Hepatocyte (in vitro differentiated cells): ENCODE data around the gene PLCD3. TPM values are rescaled to one million over a fixed set of nuclear protein-coding genes. Genes with fewer than 3 reads are reported as not detected.

Source experiments
- DNase-seq: peaks from one replicate; pipeline ENCODE4 v3.0.0-alpha.2; 2016; ENCODE audit warnings: low spot score
- H2AFZ ChIP-seq: fragments of 200-600 bp; sonication (generic); 2 replicates; pipeline ENCODE4 v1.6.0; 2016; ENCODE audit warnings: antibody characterized with exemption, mild to moderate bottlenecking
- H3K27ac ChIP-seq: fragments of 200-600 bp; sonication (generic); 2 replicates; pipeline ENCODE4 v1.5.1; 2016; ENCODE audit warnings: mild to moderate bottlenecking
- H3K27me3 ChIP-seq: fragments of 200-600 bp; sonication (generic); 2 replicates; pipeline ENCODE4 v1.6.1; 2016
- H3K36me3 ChIP-seq: fragments of 200-600 bp; sonication (generic); replicated peaks from 2 replicates; pipeline ENCODE4 v1.5.1; 2016; ENCODE audit warnings: low read depth; ENCODE audit not compliant: insufficient read depth
- H3K4me1 ChIP-seq: fragments of 200-600 bp; sonication (generic); 2 replicates; pipeline ENCODE4 v1.5.1; 2016; ENCODE audit warnings: mild to moderate bottlenecking, moderate library complexity; ENCODE audit not compliant: insufficient read depth
- H3K4me2 ChIP-seq: fragments of 200-600 bp; sonication (generic); 2 replicates; pipeline ENCODE4 v1.6.0; 2016
- H3K4me3 ChIP-seq: fragments of 200-600 bp; sonication (generic); 2 replicates; pipeline ENCODE4 v1.5.1; 2016; ENCODE audit warnings: mild to moderate bottlenecking
- H3K79me2 ChIP-seq: fragments of 200-600 bp; sonication (generic); 2 replicates; pipeline ENCODE4 v1.6.0; 2017; ENCODE audit warnings: mild to moderate bottlenecking
- H3K9me2 ChIP-seq: fragments of 200-600 bp; sonication (generic); replicated peaks from 2 replicates; pipeline ENCODE4 v1.6.0; 2017; ENCODE audit warnings: mild to moderate bottlenecking; ENCODE audit not compliant: insufficient read depth
- H3K9me3 ChIP-seq: fragments of 200-600 bp; sonication (generic); 2 replicates; pipeline ENCODE4 v1.5.1; 2016; ENCODE audit warnings: low read depth, mild to moderate bottlenecking
- H4K20me1 ChIP-seq: fragments of 200-600 bp; sonication (generic); 2 replicates; pipeline ENCODE4 v1.6.0; 2016; ENCODE audit warnings: mild to moderate bottlenecking; ENCODE audit not compliant: insufficient read depth, poor library complexity, severe bottlenecking
- EZH2 ChIP-seq: fragments of 200-600 bp; sonication (generic); IDR thresholded peaks from 2 replicates; pipeline ENCODE4 v1.6.1; 2016; ENCODE audit warnings: antibody characterized with exemption, mild to moderate bottlenecking, borderline replicate concordance
- EZH2phosphoT487 ChIP-seq: fragments of 200-600 bp; sonication (generic); IDR thresholded peaks from one replicate; pipeline ENCODE4 v1.6.1; 2018; ENCODE audit warnings: antibody characterized with exemption, mild to moderate bottlenecking, low read depth, moderate library complexity; ENCODE audit not compliant: unreplicated experiment, severe bottlenecking
- WGBS: methylation state at CpG from one replicate; pipeline ENCODE4 v1.1.6; 2016; ENCODE audit warnings: low lambda C conversion rate; ENCODE audit errors: missing lambda C conversion rate; 5-methylcytosine and 5-hydroxymethylcytosine counted together
- polyA plus RNA-seq: library from polyadenylated mRNA; unstranded; fragments of >200 nt; fragmentation: Nextera tagmentation; extraction: Ambion mirVana; gene quantifications from 2 replicates; pipeline ENCODE4 v1.2.1, GENCODE V29; 2016
- total RNA-seq: library from RNA; depleted of rRNA; stranded (reverse); fragments of >200 nt; gene quantifications from 2 replicates; pipeline ENCODE4 v1.2.3, GENCODE V29; 2014
- TF ChIP-seq, protein P1 (sequence below): fragments of 200-600 bp; sonication (generic); IDR thresholded peaks from 2 replicates; pipeline ENCODE4 v1.5.1; 2016; ENCODE audit warnings: antibody characterized with exemption, mild to moderate bottlenecking; ENCODE audit not compliant: poor library complexity

The PLCD3 gene
- total and polyA plus RNA-seq, 2 experiments from 2014 or later = 41.8 to 69.7 TPM

DNA sequence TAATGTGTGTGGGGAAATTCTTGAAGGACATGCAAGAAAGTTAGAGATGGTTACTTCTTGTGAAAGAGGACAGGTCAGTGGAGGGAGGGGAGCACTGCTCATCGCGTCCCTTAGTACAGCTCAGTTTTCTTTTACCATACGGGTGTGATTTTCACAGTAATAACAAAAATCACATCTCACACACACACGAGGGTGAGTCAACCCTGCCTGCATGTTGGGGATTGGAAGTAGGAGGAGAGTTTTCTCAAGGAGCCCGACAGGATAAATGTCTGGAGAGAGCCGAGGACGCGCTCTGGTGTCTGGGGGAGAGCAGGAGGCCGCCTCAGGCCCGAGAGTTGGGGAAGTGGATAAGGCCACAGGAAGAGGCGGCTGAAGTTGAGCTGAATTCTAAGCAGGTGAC lies 16.4 kb downstream of the PLCD3 start:
- no peaks in the 10 kb centered on the region for H3K9me3 ChIP-seq
- TF ChIP-seq EZH2 (no peak), EZH2phosphoT487 (no peak)
- TF ChIP-seq, protein P1, sequence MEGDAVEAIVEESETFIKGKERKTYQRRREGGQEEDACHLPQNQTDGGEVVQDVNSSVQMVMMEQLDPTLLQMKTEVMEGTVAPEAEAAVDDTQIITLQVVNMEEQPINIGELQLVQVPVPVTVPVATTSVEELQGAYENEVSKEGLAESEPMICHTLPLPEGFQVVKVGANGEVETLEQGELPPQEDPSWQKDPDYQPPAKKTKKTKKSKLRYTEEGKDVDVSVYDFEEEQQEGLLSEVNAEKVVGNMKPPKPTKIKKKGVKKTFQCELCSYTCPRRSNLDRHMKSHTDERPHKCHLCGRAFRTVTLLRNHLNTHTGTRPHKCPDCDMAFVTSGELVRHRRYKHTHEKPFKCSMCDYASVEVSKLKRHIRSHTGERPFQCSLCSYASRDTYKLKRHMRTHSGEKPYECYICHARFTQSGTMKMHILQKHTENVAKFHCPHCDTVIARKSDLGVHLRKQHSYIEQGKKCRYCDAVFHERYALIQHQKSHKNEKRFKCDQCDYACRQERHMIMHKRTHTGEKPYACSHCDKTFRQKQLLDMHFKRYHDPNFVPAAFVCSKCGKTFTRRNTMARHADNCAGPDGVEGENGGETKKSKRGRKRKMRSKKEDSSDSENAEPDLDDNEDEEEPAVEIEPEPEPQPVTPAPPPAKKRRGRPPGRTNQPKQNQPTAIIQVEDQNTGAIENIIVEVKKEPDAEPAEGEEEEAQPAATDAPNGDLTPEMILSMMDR = no peak
- no peaks in the 10 kb centered on the region for H4K20me1 ChIP-seq
- H3K4me3 ChIP-seq = no peak overlapping the region
- H3K4me1 ChIP-seq = no peaks in the 10 kb centered on the region
- no peaks in the 10 kb centered on the region for H3K79me2 ChIP-seq
- H3K36me3 ChIP-seq = no peaks in the 10 kb centered on the region
- H3K27ac ChIP-seq = no peak overlapping the region
- no peak overlapping the region for H3K4me2 ChIP-seq
- H2AFZ ChIP-seq = no peak overlapping the region
- WGBS = 71% methylated on average over 11 of the region's 11 CpGs
- DNase-seq = no peak
- H3K9me2 ChIP-seq = no peaks in the 10 kb centered on the region
- no peaks in the 10 kb centered on the region for H3K27me3 ChIP-seq

DNA sequence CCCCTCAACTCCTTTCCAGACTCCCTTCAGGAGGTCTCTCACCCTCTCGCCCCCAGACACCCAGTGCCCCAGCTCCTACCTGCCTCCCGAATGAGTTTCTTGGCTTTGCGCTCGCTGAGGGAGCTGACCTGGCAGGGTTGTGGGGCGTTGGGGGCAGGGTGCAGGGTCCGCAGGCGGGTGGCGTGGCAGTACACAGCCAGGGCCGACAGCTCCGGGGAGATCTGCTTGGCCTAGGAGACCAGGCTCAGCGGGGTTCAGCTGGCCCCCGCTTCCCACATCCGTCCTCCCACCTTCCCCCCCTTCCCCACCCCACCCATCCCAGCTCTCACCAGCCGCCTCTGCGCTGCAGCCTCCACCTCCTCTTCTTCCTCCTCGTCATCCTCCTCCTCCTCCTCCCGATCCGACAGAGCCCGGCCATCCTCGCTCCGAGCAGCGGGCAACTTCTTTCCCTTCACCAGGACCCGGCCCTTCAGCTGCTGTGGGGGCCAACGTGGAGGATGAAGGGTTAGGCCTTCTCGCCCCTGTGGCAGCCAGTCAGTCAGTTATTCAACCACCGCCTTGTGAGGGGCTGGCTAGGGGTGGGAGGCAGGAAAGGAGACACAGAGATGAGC lies 17.2 kb downstream of the PLCD3 start:
- Histone ChIP-seq H3K27ac (no peak overlapping the region), H3K4me2 (no peak overlapping the region), H3K9me2 (no peaks in the 10 kb centered on the region), H4K20me1 (no peaks in the 10 kb centered on the region), H3K36me3 (no peaks in the 10 kb centered on the region), H2AFZ (no peak overlapping the region), H3K79me2 (no peaks in the 10 kb centered on the region), H3K4me3 (no peak overlapping the region), H3K27me3 (no peaks in the 10 kb centered on the region), H3K4me1 (no peaks in the 10 kb centered on the region), H3K9me3 (no peaks in the 10 kb centered on the region)
- TF ChIP-seq EZH2phosphoT487 = no peak
- TF ChIP-seq EZH2 = no peak
- TF ChIP-seq, protein P1 = no peak
- 89% methylated on average over 17 of the region's 26 CpGs for WGBS
- no peak for DNase-seq

DNA sequence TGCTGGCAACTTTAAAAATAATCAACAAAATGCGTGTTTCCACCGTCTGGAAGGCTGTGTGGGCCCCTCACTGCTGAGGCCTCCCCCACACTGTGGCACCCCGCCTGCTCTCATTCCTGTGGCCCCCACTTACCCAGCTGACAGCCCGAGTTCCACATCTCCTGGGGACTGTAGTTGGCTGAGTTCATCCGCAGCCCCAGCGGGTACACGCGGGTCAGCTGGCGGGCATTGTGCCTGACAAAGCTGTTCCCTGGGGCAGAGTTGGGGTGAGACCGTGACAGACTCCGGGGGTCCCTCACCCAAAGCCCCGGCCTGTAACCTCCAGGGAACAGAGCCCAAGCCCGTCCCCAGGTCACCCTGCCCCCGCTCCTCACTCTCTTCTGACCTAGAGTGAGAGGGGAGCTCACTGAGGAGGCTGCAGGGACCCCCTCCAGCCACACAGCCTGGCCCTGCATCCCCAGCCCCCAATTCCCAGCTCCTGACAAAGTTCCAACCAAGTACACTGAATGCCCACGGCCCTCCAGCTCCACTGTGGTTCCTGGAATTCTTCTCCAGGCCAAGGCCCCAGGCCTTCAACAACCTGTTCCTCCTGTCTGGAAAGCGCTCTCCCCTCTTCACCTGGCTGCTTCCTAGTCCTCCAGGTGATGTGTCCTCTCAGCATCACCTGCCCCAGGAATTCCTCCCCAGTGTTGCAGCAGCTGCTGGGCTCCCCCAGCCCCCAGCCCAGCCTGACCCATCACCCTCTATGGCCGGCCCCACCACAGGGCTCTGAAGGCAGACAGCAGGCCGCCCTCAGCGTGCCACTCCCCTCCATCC lies 18.0 kb downstream of the PLCD3 start:
- 88% methylated on average over 19 of the region's 19 CpGs for WGBS
- Histone ChIP-seq H4K20me1 (no peaks in the 10 kb centered on the region), H3K9me3 (no peaks in the 10 kb centered on the region), H3K9me2 (no peaks in the 10 kb centered on the region), H3K27ac (no peak overlapping the region), H3K27me3 (no peaks in the 10 kb centered on the region), H2AFZ (no peak overlapping the region), H3K4me2 (no peak overlapping the region), H3K36me3 (no peaks in the 10 kb centered on the region), H3K79me2 (no peaks in the 10 kb centered on the region), H3K4me3 (no peak overlapping the region), H3K4me1 (no peaks in the 10 kb centered on the region)
- TF ChIP-seq, protein P1 = no peak
- TF ChIP-seq EZH2 = no peak
- no peak for TF ChIP-seq EZH2phosphoT487
- no peak for DNase-seq
